BE2C (cell line): ENCODE data around the gene PROKR1.
"Not testable (repeated sequence)": the region's sequence is repeated elsewhere in the genome, so short reads cannot be mapped to it uniquely, and the experiment has no call there.

Experiments
- DNase-seq: peaks from one replicate; pipeline ENCODE4 v3.0.0-alpha.2; 2020
- H3K27me3 ChIP-seq: fragments of 250-450 bp; sonication (Bioruptor Pico); 2 replicates; pipeline ENCODE4 v1.5.1; 2020; ENCODE audit warnings: mild to moderate bottlenecking
- H3K36me3 ChIP-seq: fragments of 250-450 bp; sonication (Bioruptor Pico); 2 replicates; pipeline ENCODE4 v1.5.1; 2020; ENCODE audit warnings: mild to moderate bottlenecking
- H3K4me1 ChIP-seq: fragments of 250-450 bp; sonication (Bioruptor Pico); 2 replicates; pipeline ENCODE4 v1.5.1; 2020
- H3K4me3 ChIP-seq: 2 replicates; pipeline ENCODE4 v1.5.1; 2011; ENCODE audit warnings: low read depth, low read length
- H3K9me3 ChIP-seq: fragments of 250-450 bp; sonication (Bioruptor Pico); 2 replicates; pipeline ENCODE4 v1.5.1; 2020
- TF ChIP-seq, protein P1 (sequence below): IDR thresholded peaks from 2 replicates; pipeline ENCODE4 v1.5.1; 2012; ENCODE audit warnings: mild to moderate bottlenecking, low read depth, low read length

PROKR1 gene

DNA sequence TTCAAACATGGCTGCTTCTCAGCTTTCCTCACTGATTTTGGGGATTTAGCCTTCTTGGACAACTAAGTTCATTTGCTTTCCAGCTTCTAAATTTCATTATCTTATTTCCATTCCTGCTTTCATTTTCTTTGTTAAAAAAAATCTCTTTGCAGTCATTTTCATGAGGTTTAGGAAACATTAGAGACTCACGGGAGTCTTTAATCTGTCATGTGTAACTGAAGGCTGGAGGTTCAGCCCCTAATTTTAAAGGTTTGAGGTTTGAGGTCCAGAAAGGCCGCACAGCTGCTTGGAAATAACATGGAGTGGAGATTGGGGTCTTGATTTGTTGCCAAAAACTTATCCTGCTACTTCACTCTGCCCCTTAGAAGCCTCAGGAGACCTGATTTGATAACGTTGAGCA, 30.3 kb downstream of the PROKR1 start:
- TF ChIP-seq, protein P1, sequence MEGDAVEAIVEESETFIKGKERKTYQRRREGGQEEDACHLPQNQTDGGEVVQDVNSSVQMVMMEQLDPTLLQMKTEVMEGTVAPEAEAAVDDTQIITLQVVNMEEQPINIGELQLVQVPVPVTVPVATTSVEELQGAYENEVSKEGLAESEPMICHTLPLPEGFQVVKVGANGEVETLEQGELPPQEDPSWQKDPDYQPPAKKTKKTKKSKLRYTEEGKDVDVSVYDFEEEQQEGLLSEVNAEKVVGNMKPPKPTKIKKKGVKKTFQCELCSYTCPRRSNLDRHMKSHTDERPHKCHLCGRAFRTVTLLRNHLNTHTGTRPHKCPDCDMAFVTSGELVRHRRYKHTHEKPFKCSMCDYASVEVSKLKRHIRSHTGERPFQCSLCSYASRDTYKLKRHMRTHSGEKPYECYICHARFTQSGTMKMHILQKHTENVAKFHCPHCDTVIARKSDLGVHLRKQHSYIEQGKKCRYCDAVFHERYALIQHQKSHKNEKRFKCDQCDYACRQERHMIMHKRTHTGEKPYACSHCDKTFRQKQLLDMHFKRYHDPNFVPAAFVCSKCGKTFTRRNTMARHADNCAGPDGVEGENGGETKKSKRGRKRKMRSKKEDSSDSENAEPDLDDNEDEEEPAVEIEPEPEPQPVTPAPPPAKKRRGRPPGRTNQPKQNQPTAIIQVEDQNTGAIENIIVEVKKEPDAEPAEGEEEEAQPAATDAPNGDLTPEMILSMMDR, result no peak
- Histone ChIP-seq H3K4me3 (no peak overlapping the region), H3K4me1 (no peaks in the 10 kb centered on the region), H3K27me3 (no peaks in the 10 kb centered on the region), H3K9me3 (no peaks in the 10 kb centered on the region), H3K36me3 (no peaks in the 10 kb centered on the region)
- no peak for DNase-seq

DNA sequence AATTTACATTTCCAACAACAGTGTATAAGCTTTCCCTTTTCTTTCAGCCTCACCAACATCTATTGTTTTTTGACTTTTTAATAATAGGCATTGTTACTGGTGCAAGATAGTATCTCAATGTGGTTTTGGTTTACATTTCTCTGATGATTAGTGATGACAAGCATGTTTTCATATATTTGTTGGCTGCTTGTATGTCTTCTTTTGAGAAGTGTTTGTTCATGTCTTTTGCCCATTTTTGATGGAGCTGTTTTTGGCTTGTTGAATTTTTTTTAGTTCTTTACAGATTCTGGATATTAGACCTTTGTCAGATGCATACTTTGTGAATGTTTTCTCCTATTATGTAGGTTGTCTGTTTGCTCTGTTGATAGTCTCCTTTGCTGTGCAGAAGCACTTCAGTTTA, 32.1 kb downstream of the PROKR1 start:
- Histone ChIP-seq H3K36me3 (no peaks in the 10 kb centered on the region), H3K9me3 (no peaks in the 10 kb centered on the region), H3K27me3 (no peaks in the 10 kb centered on the region), H3K4me3 (no peak overlapping the region), H3K4me1 (no peaks in the 10 kb centered on the region)
- no peak for DNase-seq
- TF ChIP-seq, protein P1, result no peak

GRCh38 chr2:68677837-68678236, 34.5 kb downstream of the PROKR1 start:
- H3K4me3 ChIP-seq, H3K36me3 ChIP-seq, H3K4me1 ChIP-seq, H3K27me3 ChIP-seq, DNase-seq, H3K9me3 ChIP-seq: not testable (repeated sequence)

GRCh38 chr2:68679166-68679916, 36.0 kb downstream of the PROKR1 start:
- H3K9me3 ChIP-seq, H3K4me3 ChIP-seq, H3K27me3 ChIP-seq, H3K4me1 ChIP-seq, H3K36me3 ChIP-seq, DNase-seq: not testable (repeated sequence)

GRCh38 chr2:68679917-68680267, 36.5 kb downstream of the PROKR1 start:
- H3K4me1 ChIP-seq, DNase-seq, H3K9me3 ChIP-seq, H3K4me3 ChIP-seq, H3K36me3 ChIP-seq, H3K27me3 ChIP-seq: not testable (repeated sequence)

DNA sequence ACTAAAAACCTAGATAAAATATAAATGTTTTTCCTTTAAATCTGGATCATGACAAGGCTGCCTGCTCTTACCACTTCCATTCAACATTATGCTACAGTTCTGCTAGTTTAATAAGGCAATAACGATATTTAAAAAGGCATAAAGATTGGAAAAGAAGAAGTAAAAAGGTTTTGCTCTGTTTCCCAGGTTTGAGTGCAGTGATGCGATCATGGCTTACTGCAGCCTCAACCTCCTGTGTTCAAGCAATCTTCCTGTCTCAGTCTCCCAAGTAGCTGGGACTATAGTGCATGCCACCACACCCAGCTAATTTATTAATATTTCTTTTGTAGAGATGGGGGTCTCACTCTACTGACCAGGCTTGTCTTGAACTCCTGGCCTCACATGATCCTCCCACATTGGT, 40.8 kb downstream of the PROKR1 start:
- Histone ChIP-seq H3K4me3 (no peak overlapping the region), H3K9me3 (no peaks in the 10 kb centered on the region), H3K4me1 (no peaks in the 10 kb centered on the region), H3K36me3 (no peaks in the 10 kb centered on the region), H3K27me3 (no peaks in the 10 kb centered on the region)
- TF ChIP-seq, protein P1, result no peak
- DNase-seq, result no peak

- no peaks in the 10 kb centered on the region for H3K4me1 ChIP-seq
- no peaks in the 10 kb centered on the region for H3K9me3 ChIP-seq
- H3K36me3 ChIP-seq, result no peaks in the 10 kb centered on the region
- TF ChIP-seq, protein P1, result no peak
- no peak overlapping the region for H3K4me3 ChIP-seq
- DNase-seq, result no peak
- H3K27me3 ChIP-seq, result no peaks in the 10 kb centered on the region
Measured at GRCh38 chr2:68686178-68686577, 42.8 kb downstream of the PROKR1 start.

GRCh38 chr2:68687018-68687417, 43.6 kb downstream of the PROKR1 start:
- no peaks in the 10 kb centered on the region for H3K9me3 ChIP-seq
- H3K4me3 ChIP-seq, result no peak overlapping the region
- H3K36me3 ChIP-seq, result no peaks in the 10 kb centered on the region
- no peak for DNase-seq
- H3K27me3 ChIP-seq, result no peaks in the 10 kb centered on the region
- H3K4me1 ChIP-seq, result no peaks in the 10 kb centered on the region
- TF ChIP-seq, protein P1, result no peak
